ENCODE data around the gene ABLIM1. TPM values are rescaled to one million over a fixed set of nuclear protein-coding genes. Genes with fewer than 3 reads are reported as not detected.

Gene ABLIM1
- total and polyA plus RNA-seq, 2 of the 13 experiments (the other 11 are each of a cell fraction or from before 2014, with no cell fraction given), result 59.4 to 92.7 TPM

GRCh38 chr10:114526504-114527238 lies 131.4 kb downstream of the ABLIM1 start (continued):
- TF ChIP-seq NFE2 (CRISPR knock-in tag; IDR thresholded peaks at IDR 0.05) (no peak), HOXA7 (CRISPR knock-in tag; IDR thresholded peaks at IDR 0.05) (no peak), CBX5 (CRISPR knock-in tag; IDR thresholded peaks at IDR 0.05; ENCODE audit: borderline replicate concordance) (peak; percentile 82; the same call in 1 of the 2 replicates), ZNF501 (CRISPR knock-in tag; IDR thresholded peaks at IDR 0.05) (peak; percentile 83), HNRNPLL (IDR thresholded peaks at IDR 0.05; ENCODE audit: low read depth, low read length, poor library complexity, severe bottlenecking) (peak; percentile 57), ZNF280B (CRISPR knock-in tag; IDR thresholded peaks at IDR 0.05; ENCODE audit: borderline replicate concordance) (no peak; the same call in 1 of the 2 replicates), ZSCAN29 (CRISPR knock-in tag; conservative IDR thresholded peaks at IDR 0.05) (peak; percentile 67; the same call in 1 of the 2 replicates), ZC3H4 (CRISPR knock-in tag; IDR thresholded peaks at IDR 0.05; ENCODE audit: borderline replicate concordance) (0 out of 2 replicates have a peak, but pooled peaks have one; percentile 52), ZNF770 (CRISPR knock-in tag; IDR thresholded peaks at IDR 0.05) (peak; percentile 89), CSRNP1 (CRISPR knock-in tag; IDR thresholded peaks at IDR 0.05) (no peak), ZKSCAN1 (IDR thresholded peaks at IDR 0.05; ENCODE audit: low read length) (no peak), KMT2A (CRISPR knock-in tag; IDR thresholded peaks at IDR 0.05) (peak; percentile 92), HOXA9 (CRISPR knock-in tag; IDR thresholded peaks at IDR 0.05; ENCODE audit: borderline replicate concordance) (no peak), ADNP (CRISPR knock-in tag; IDR thresholded peaks at IDR 0.05) (no peak), NR0B2 (CRISPR knock-in tag; IDR thresholded peaks at IDR 0.05) (no peak), KDM6A (CRISPR knock-in tag; IDR thresholded peaks at IDR 0.05; ENCODE audit: low read depth) (no peak), ZNF850 (CRISPR knock-in tag; conservative IDR thresholded peaks at IDR 0.05) (no peak), ATF5 (CRISPR knock-in tag; IDR thresholded peaks at IDR 0.05; ENCODE audit: low read depth) (peak; percentile 53; the same call in 1 of the 2 replicates)

Measured in HepG2 (cell line).